Esophagus muscularis mucosa (tissue), 4 donors: Measurements from ENCODE around the gene MYO1C.

Experiments used
- CTCF ChIP-seq, 3 experiments: fragments of 200-600 bp in 2 of 3; fragments of 450-650 bp in 1 of 3; sonication (generic) in 2 of 3; IDR thresholded peaks; one replicate each; pipeline ENCODE4 v1.5.1; 2017 to 2019; ENCODE audit warnings: antibody characterized with exemption in 3 of 3, mild to moderate bottlenecking in 2 of 3, moderate library complexity in 1 of 3
- EP300 ChIP-seq: sonication (generic); formaldehyde crosslinking; IDR thresholded peaks from one replicate; pipeline ENCODE4 v1.6.1; 2017; ENCODE audit warnings: antibody characterized with exemption
- POLR2A ChIP-seq: fragments of 450-650 bp; IDR thresholded peaks from one replicate; pipeline ENCODE4 v1.6.1; 2017; ENCODE audit warnings: antibody characterized with exemption, moderate library complexity, mild to moderate bottlenecking, low read depth
- POLR2AphosphoS5 ChIP-seq, 2 donors: sonication (generic); formaldehyde crosslinking; IDR thresholded peaks; one replicate each; pipeline ENCODE4 v1.6.1; 2017; ENCODE audit warnings: antibody characterized with exemption in 2 of 2

- TF ChIP-seq CTCF (IDR thresholded peaks at IDR 0.05) (no peak), EP300 (no peak), POLR2A (no peak), POLR2AphosphoS5 (IDR thresholded peaks at IDR 0.05) (no peak)
Measured at GRCh38 chr17:1414634-1415033, 77.9 kb downstream of the MYO1C start.
